GM23338 (cell line): ENCODE measurements around the gene MATR3. TPM values are rescaled to one million over a fixed set of nuclear protein-coding genes. Genes with fewer than 3 reads are reported as not detected.

Experiments
- ATAC-seq: fragments of 200-7000 bp; cut with Tn5 transposase; 3 replicates; pipeline ENCODE4 v1.9.1; 2020
- DNase-seq: peaks from one replicate; pipeline ENCODE4 v3.0.0-alpha.2; 2015; ENCODE audit warnings: low spot score
- H2AFZ ChIP-seq: fragments of 200-600 bp; sonication (generic); 2 replicates; pipeline ENCODE4 v1.8.0; 2016; ENCODE audit warnings: antibody characterized with exemption, mild to moderate bottlenecking, moderate library complexity
- H3F3A ChIP-seq: fragments of 200-600 bp; sonication (generic); replicated peaks from 2 replicates; pipeline ENCODE4 v1.8.0; 2017; ENCODE audit warnings: antibody characterized with exemption, mixed run types, low read depth
- H3K27ac ChIP-seq: fragments of 200-600 bp; sonication (generic); 2 replicates; pipeline ENCODE4 v1.6.1; 2016; ENCODE audit warnings: low read depth
- H3K27me3 ChIP-seq: fragments of 200-600 bp; sonication (generic); 2 replicates; pipeline ENCODE4 v1.8.0; 2016; ENCODE audit warnings: mild to moderate bottlenecking, mixed run types, moderate library complexity; ENCODE audit not compliant: insufficient read depth
- H3K36me3 ChIP-seq: fragments of 200-600 bp; sonication (generic); 2 replicates; pipeline ENCODE4 v1.8.0; 2016; ENCODE audit warnings: mild to moderate bottlenecking; ENCODE audit not compliant: insufficient read depth
- H3K4me1 ChIP-seq: fragments of 200-600 bp; sonication (generic); 2 replicates; pipeline ENCODE4 v1.8.0; 2016; ENCODE audit warnings: mild to moderate bottlenecking, moderate library complexity; ENCODE audit not compliant: insufficient read depth
- H3K4me2 ChIP-seq: fragments of 200-600 bp; sonication (generic); 2 replicates; pipeline ENCODE4 v1.7.1; 2017; ENCODE audit warnings: mixed run types
- H3K4me3 ChIP-seq: fragments of 200-600 bp; sonication (generic); 2 replicates; pipeline ENCODE4 v1.6.1; 2016; ENCODE audit warnings: mixed run types
- H3K79me2 ChIP-seq: fragments of 200-600 bp; sonication (generic); replicated peaks from 2 replicates; pipeline ENCODE4 v1.8.0; 2017; ENCODE audit warnings: mild to moderate bottlenecking; ENCODE audit not compliant: insufficient read depth
- H3K9me2 ChIP-seq: fragments of 200-600 bp; sonication (generic); 2 replicates; pipeline ENCODE4 v1.8.0; 2017; ENCODE audit not compliant: insufficient read depth
- H4K20me1 ChIP-seq: fragments of 200-600 bp; sonication (generic); replicated peaks from 2 replicates; pipeline ENCODE4 v1.8.0; 2017; ENCODE audit warnings: mild to moderate bottlenecking; ENCODE audit not compliant: insufficient read depth
- H3K27ac Mint-ChIP-seq: 2 replicates; pipeline ENCODE4 v1.8.0; 2020; ENCODE audit warnings: inconsistent platforms, mild to moderate bottlenecking, moderate library complexity, mixed read lengths
- H3K27me3 Mint-ChIP-seq: 3 replicates; pipeline ENCODE4 v1.8.0; 2022; ENCODE audit warnings: low read depth, mild to moderate bottlenecking, moderate library complexity, mixed read lengths, inconsistent platforms; ENCODE audit not compliant: insufficient read depth, poor library complexity
- H3K36me3 Mint-ChIP-seq: 3 replicates; pipeline ENCODE4 v1.8.0; 2021; ENCODE audit warnings: low read depth, mild to moderate bottlenecking, inconsistent platforms, moderate library complexity, mixed read lengths
- H3K4me1 Mint-ChIP-seq: 3 replicates; pipeline ENCODE4 v1.8.0; 2020; ENCODE audit warnings: mild to moderate bottlenecking, inconsistent platforms, mixed read lengths
- H3K4me3 Mint-ChIP-seq: 3 replicates; pipeline ENCODE4 v1.8.0; 2021; ENCODE audit warnings: moderate library complexity, mild to moderate bottlenecking, inconsistent platforms, mixed read lengths
- H3K9me3 Mint-ChIP-seq: 3 replicates; pipeline ENCODE4 v1.8.0; 2020; ENCODE audit warnings: moderate library complexity, mild to moderate bottlenecking, inconsistent platforms, mixed read lengths
- CREB1 ChIP-seq: fragments of 250-450 bp; sonication (Bioruptor Pico); IDR thresholded peaks from 2 replicates; pipeline ENCODE4 v1.5.0; 2020; ENCODE audit warnings: low read depth, mild to moderate bottlenecking, moderate library complexity
- POLR2AphosphoS5 ChIP-seq: IDR thresholded peaks from 2 replicates; pipeline ENCODE4 v1.6.1; 2016; ENCODE audit warnings: antibody characterized with exemption, low read depth
- polyA plus RNA-seq: library from polyadenylated mRNA; unstranded; fragments of >200 nt; fragmentation: Nextera tagmentation; extraction: Ambion mirVana; gene quantifications from 2 replicates; pipeline ENCODE4 v1.2.1, GENCODE V29; 2016
- total RNA-seq: library from RNA; depleted of rRNA; stranded (reverse); fragments of >200 nt; shearing (Covaris generic); gene quantifications from 2 replicates; pipeline ENCODE4 v1.2.3, GENCODE V29; 2014
- TF ChIP-seq, protein P1 (sequence below): IDR thresholded peaks from 2 replicates; pipeline ENCODE4 v1.6.1; 2016; ENCODE audit warnings: antibody characterized with exemption
- TF ChIP-seq, protein P2 (sequence below): fragments of 250-450 bp; sonication (Bioruptor Pico); IDR thresholded peaks from 2 replicates; pipeline ENCODE4 v1.5.0; 2020; ENCODE audit warnings: mild to moderate bottlenecking, moderate library complexity
- TF ChIP-seq, protein P3 (sequence below), 2 experiments: fragments of 200-600 bp in 1 of 2; sonication (generic) in 1 of 2; conservative IDR thresholded peaks; 2 replicates each; pipeline versions ENCODE4 v1.5.1 to v1.6.1; 2016 to 2017; ENCODE audit warnings: antibody characterized with exemption in 2 of 2, low read depth in 2 of 2, mild to moderate bottlenecking in 2 of 2, moderate library complexity in 1 of 2

The MATR3 gene
- total and polyA plus RNA-seq, 2 experiments from 2014 or later, result 278 to 506 TPM

DNA sequence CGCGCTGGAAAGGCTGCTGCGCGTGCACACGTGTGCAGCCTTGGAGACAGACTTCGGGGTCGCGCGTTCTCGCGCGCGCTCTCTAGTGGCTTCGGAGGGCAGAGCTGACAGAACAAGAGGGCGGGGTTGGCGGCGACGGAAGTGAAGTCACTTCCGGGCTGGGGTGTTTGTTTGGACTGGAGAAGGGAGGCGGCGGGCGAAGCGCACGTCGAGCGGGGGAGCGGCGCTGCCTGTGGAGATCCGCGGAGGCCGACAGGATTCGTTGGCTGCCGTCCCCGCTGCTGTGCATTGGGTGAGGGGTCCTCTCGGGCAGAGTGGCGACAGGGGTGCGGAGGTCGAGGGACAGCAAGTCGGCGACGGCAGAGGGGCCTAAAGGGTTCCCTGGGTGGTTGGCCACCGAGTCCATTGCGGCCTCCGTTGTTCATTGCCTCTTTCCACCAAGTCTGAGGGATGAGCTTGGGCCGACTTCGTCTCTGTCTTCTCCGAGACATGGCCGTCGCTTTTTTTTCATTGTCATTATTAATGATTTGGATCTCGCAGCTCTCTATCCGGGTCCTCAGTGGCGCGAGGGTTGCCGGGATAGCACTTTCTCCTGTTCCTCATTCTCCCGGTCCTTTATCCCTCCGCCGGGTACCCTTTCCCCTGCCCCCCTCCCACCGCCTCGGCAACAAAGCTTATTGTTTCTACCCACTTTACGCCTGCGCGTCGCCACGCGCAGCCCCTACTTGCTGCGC, 48.3 kb downstream of the MATR3 start, which contains the start of gene PAIP2:
Gene PAIP2 (plus strand): TSS at position 166 of the 734 bp plus-strand sequence. CDS start 21,931 bp downstream, outside the sequence.
- Mint-ChIP-seq H3K27ac (peak within 1 kb of the TSS; percentile 100), H3K36me3 (peaks cover 31% of the 10 kb centered on the region), H3K4me3 (peak within 1 kb of the TSS; percentile 99), H3K4me1 (peaks cover 23% of the 10 kb centered on the region), H3K27me3 (peaks cover 18% of the 10 kb centered on the region), H3K9me3 (no peaks in the 10 kb centered on the region; the same call in 2 of the 3 replicates)
- H3K4me1 ChIP-seq, result peaks cover 8% of the 10 kb centered on the region
- H3K27ac ChIP-seq, result peak within 1 kb of the TSS; percentile 98
- ATAC-seq (peak; percentile 83), DNase-seq (peak; percentile 99)
- H3K4me3 ChIP-seq, result peak within 1 kb of the TSS; percentile 90
- H3F3A ChIP-seq, result peaks cover 9% of the 10 kb centered on the region; the same call in 1 of the 2 replicates
- H4K20me1 ChIP-seq, result peaks cover 40% of the 10 kb centered on the region
- H2AFZ ChIP-seq, result 0 out of 2 replicates have a peak within 1 kb of the TSS, but pooled peaks have one; percentile 34
- H3K36me3 ChIP-seq, result peaks cover 6% of the 10 kb centered on the region
- peaks cover 4% of the 10 kb centered on the region; the same call in 1 of the 2 replicates for H3K9me2 ChIP-seq
- peak within 1 kb of the TSS; percentile 97 for H3K4me2 ChIP-seq
- peaks cover 46% of the 10 kb centered on the region for H3K79me2 ChIP-seq
- TF ChIP-seq POLR2AphosphoS5 (peak; percentile 95), CREB1 (peak; percentile 89)
- TF ChIP-seq, protein P1, sequence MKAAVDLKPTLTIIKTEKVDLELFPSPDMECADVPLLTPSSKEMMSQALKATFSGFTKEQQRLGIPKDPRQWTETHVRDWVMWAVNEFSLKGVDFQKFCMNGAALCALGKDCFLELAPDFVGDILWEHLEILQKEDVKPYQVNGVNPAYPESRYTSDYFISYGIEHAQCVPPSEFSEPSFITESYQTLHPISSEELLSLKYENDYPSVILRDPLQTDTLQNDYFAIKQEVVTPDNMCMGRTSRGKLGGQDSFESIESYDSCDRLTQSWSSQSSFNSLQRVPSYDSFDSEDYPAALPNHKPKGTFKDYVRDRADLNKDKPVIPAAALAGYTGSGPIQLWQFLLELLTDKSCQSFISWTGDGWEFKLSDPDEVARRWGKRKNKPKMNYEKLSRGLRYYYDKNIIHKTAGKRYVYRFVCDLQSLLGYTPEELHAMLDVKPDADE, result peak; percentile 73; the same call in 1 of the 2 replicates
- TF ChIP-seq, protein P2, sequence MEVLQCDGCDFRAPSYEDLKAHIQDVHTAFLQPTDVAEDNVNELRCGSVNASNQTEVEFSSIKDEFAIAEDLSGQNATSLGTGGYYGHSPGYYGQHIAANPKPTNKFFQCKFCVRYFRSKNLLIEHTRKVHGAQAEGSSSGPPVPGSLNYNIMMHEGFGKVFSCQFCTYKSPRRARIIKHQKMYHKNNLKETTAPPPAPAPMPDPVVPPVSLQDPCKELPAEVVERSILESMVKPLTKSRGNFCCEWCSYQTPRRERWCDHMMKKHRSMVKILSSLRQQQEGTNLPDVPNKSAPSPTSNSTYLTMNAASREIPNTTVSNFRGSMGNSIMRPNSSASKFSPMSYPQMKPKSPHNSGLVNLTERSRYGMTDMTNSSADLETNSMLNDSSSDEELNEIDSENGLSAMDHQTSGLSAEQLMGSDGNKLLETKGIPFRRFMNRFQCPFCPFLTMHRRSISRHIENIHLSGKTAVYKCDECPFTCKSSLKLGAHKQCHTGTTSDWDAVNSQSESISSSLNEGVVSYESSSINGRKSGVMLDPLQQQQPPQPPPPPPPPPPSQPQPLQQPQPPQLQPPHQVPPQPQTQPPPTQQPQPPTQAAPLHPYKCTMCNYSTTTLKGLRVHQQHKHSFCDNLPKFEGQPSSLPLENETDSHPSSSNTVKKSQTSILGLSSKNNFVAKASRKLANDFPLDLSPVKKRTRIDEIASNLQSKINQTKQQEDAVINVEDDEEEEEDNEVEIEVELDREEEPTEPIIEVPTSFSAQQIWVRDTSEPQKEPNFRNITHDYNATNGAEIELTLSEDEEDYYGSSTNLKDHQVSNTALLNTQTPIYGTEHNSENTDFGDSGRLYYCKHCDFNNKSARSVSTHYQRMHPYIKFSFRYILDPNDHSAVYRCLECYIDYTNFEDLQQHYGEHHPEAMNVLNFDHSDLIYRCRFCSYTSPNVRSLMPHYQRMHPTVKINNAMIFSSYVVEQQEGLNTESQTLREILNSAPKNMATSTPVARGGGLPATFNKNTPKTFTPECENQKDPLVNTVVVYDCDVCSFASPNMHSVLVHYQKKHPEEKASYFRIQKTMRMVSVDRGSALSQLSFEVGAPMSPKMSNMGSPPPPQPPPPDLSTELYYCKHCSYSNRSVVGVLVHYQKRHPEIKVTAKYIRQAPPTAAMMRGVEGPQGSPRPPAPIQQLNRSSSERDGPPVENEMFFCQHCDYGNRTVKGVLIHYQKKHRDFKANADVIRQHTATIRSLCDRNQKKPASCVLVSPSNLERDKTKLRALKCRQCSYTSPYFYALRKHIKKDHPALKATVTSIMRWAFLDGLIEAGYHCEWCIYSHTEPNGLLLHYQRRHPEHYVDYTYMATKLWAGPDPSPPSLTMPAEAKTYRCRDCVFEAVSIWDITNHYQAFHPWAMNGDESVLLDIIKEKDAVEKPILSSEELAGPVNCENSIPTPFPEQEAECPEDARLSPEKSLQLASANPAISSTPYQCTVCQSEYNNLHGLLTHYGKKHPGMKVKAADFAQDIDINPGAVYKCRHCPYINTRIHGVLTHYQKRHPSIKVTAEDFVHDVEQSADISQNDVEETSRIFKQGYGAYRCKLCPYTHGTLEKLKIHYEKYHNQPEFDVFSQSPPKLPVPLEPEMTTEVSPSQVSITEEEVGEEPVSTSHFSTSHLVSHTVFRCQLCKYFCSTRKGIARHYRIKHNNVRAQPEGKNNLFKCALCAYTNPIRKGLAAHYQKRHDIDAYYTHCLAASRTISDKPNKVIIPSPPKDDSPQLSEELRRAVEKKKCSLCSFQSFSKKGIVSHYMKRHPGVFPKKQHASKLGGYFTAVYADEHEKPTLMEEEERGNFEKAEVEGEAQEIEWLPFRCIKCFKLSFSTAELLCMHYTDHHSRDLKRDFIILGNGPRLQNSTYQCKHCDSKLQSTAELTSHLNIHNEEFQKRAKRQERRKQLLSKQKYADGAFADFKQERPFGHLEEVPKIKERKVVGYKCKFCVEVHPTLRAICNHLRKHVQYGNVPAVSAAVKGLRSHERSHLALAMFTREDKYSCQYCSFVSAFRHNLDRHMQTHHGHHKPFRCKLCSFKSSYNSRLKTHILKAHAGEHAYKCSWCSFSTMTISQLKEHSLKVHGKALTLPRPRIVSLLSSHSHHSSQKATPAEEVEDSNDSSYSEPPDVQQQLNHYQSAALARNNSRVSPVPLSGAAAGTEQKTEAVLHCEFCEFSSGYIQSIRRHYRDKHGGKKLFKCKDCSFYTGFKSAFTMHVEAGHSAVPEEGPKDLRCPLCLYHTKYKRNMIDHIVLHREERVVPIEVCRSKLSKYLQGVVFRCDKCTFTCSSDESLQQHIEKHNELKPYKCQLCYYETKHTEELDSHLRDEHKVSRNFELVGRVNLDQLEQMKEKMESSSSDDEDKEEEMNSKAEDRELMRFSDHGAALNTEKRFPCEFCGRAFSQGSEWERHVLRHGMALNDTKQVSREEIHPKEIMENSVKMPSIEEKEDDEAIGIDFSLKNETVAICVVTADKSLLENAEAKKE, result no peak
- TF ChIP-seq, protein P3, sequence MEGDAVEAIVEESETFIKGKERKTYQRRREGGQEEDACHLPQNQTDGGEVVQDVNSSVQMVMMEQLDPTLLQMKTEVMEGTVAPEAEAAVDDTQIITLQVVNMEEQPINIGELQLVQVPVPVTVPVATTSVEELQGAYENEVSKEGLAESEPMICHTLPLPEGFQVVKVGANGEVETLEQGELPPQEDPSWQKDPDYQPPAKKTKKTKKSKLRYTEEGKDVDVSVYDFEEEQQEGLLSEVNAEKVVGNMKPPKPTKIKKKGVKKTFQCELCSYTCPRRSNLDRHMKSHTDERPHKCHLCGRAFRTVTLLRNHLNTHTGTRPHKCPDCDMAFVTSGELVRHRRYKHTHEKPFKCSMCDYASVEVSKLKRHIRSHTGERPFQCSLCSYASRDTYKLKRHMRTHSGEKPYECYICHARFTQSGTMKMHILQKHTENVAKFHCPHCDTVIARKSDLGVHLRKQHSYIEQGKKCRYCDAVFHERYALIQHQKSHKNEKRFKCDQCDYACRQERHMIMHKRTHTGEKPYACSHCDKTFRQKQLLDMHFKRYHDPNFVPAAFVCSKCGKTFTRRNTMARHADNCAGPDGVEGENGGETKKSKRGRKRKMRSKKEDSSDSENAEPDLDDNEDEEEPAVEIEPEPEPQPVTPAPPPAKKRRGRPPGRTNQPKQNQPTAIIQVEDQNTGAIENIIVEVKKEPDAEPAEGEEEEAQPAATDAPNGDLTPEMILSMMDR (conservative IDR thresholded peaks at IDR 0.05; ENCODE audit: low read depth in 2 of 2), result peak; percentile 56 to 81
- no peaks in the 10 kb centered on the region for H3K27me3 ChIP-seq
